Testis (tissue), 3 donors: ENCODE measurements around the gene LPAR1. TPM values are rescaled to one million over a fixed set of nuclear protein-coding genes. Genes with fewer than 3 reads are reported as not detected.

Experiments used
- DNase-seq: peaks from one replicate; pipeline ENCODE4 v3.0.0-alpha.2; 2019
- H3K27ac ChIP-seq, 2 donors: fragments of 200-600 bp; sonication (generic); one replicate each; pipeline ENCODE4 v1.5.1; 2019
- H3K27me3 ChIP-seq: fragments of 200-600 bp; sonication (generic); one replicate; pipeline ENCODE4 v1.5.1; 2019
- H3K36me3 ChIP-seq: fragments of 200-600 bp; sonication (generic); one replicate; pipeline ENCODE4 v1.5.1; 2017; ENCODE audit warnings: low read depth; ENCODE audit errors: missing control alignments
- H3K4me1 ChIP-seq: fragments of 200-600 bp; sonication (generic); one replicate; pipeline ENCODE4 v1.5.1; 2019
- H3K4me3 ChIP-seq, 2 donors: fragments of 200-600 bp; sonication (generic); one replicate each; pipeline ENCODE4 v1.5.1; 2017 to 2019
- H3K9me3 ChIP-seq: fragments of 200-600 bp; sonication (generic); one replicate; pipeline ENCODE4 v1.5.1; 2017
- POLR2A ChIP-seq: fragments of 450-650 bp; IDR thresholded peaks from one replicate; pipeline ENCODE4 v1.6.1; 2017; ENCODE audit warnings: antibody characterized with exemption, mild to moderate bottlenecking, moderate library complexity
- WGBS, 2 donors: methylation state at CpG; one replicate each; pipeline ENCODE4 v1.1.5; 2018; 5-methylcytosine and 5-hydroxymethylcytosine counted together
- intact Hi-C: fragments of 100-400 bp; cut with DNase I; formaldehyde crosslinking; loops from one replicate; pipeline ENCODE4 v1.15.1; 2023; ENCODE audit warnings: low total_unique reads
- polyA plus RNA-seq: library from polyadenylated mRNA; stranded (reverse); fragments of 350-450 nt; fragmentation: Illumina TruSeq; extraction: RNeasy Lipid Tissue Mini Kit (QIAGEN cat#74804); gene quantifications from one replicate; pipeline ENCODE4 v1.2.3, GENCODE V29; 2014; ENCODE audit warnings: low read depth, low replicate concordance; ENCODE audit not compliant: insufficient read depth
- total RNA-seq, 2 donors: library from RNA; depleted of rRNA; stranded (reverse); fragments of >200 nt; gene quantifications; one replicate each; pipeline ENCODE4 v1.2.3, GENCODE V29; 2016
- TF ChIP-seq, protein P1 (sequence below), 3 experiments: fragments of 450-650 bp in 2 of 3; fragments of 200-600 bp in 1 of 3; sonication (generic) in 1 of 3; IDR thresholded peaks; one replicate each; pipeline ENCODE4 v1.5.1; 2016 to 2019; ENCODE audit warnings: antibody characterized with exemption in 3 of 3, mild to moderate bottlenecking in 2 of 3, moderate library complexity in 1 of 3

The LPAR1 gene
- total and polyA plus RNA-seq, 3 donors from 2014 or later = 13.1 to 23.9 (median 19.5) TPM

DNA sequence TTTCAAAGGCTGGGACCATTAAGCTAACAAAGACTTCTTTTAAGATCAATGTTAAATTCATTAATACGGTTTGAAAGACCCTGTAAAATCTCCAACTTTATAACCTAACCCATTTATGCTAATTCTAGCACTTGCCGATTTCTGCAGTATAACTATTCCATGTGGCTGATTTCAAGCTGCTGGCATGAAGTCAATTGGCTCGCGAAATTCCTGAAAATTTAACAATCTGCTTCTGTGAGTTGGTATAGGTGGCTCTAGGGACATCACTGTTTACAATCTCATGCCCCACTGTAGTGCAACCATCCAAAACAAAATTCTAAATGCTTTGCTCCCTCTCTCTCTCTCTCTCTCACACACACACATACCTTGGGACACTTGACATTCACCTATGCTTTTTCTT is 70.2 kb downstream of the LPAR1 start:
- TF ChIP-seq POLR2A = no peak
- intact Hi-C loops = no loop called here
- no peaks in the 10 kb centered on the region for H3K4me1 ChIP-seq
- no peak for DNase-seq
- no peak overlapping the region for H3K27ac ChIP-seq
- H3K9me3 ChIP-seq = no peaks in the 10 kb centered on the region
- no peaks in the 10 kb centered on the region for H3K36me3 ChIP-seq
- no peaks in the 10 kb centered on the region for H3K27me3 ChIP-seq
- no peak overlapping the region for H3K4me3 ChIP-seq
- 60 to 71% methylated on average over 4 of the region's 4 CpGs for whole genome bisulfite sequencing, 2 donors

DNA sequence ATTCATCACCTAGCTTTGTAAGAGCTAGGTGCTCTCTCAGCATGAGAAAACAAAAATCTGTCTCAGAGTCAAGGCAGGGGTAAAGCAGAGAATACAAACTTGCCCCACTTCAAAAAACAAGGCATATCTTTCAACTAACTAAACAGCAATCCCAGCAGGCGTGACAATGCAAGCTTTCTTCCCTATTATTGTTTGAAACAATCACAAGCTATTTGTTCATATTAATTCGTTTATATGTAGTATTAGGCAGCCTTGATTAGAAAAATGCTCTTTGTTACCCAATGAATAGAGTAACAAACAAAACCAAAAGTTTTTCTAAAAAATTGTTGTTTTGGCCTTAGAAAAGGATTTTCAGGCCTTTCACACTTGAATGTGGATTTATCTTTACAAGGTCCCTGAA is 71.1 kb downstream of the LPAR1 start:
- no peak overlapping the region for H3K4me3 ChIP-seq
- H3K4me1 ChIP-seq = no peaks in the 10 kb centered on the region
- DNase-seq = no peak
- intact Hi-C loops = no loop called here
- no peaks in the 10 kb centered on the region for H3K36me3 ChIP-seq
- TF ChIP-seq, protein P1, sequence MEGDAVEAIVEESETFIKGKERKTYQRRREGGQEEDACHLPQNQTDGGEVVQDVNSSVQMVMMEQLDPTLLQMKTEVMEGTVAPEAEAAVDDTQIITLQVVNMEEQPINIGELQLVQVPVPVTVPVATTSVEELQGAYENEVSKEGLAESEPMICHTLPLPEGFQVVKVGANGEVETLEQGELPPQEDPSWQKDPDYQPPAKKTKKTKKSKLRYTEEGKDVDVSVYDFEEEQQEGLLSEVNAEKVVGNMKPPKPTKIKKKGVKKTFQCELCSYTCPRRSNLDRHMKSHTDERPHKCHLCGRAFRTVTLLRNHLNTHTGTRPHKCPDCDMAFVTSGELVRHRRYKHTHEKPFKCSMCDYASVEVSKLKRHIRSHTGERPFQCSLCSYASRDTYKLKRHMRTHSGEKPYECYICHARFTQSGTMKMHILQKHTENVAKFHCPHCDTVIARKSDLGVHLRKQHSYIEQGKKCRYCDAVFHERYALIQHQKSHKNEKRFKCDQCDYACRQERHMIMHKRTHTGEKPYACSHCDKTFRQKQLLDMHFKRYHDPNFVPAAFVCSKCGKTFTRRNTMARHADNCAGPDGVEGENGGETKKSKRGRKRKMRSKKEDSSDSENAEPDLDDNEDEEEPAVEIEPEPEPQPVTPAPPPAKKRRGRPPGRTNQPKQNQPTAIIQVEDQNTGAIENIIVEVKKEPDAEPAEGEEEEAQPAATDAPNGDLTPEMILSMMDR (IDR thresholded peaks at IDR 0.05) = no peak
- TF ChIP-seq POLR2A = no peak
- no peak overlapping the region for H3K27ac ChIP-seq
- H3K27me3 ChIP-seq = no peaks in the 10 kb centered on the region
- 81 to 88% methylated on average over 2 of the region's 2 CpGs for WGBS, 2 donors
- no peaks in the 10 kb centered on the region for H3K9me3 ChIP-seq

DNA sequence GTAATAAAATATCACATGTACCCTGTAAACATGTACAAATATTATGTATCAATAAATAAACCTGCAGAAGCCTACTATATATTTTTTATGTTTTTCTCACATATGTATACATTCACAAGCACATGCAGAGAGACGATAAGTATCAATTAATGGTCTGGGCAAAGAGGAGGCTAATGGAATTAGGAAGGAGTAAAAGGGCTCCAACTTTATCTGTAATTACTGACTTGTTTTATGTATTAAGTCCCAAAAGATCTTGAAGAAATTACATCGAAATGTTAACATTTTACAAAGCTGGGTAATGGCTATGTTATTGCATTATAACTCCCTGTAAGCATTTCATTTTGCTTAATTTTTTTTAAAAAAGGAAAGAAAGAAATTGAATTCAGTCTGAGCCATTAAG is 78.0 kb downstream of the LPAR1 start:
- no peak for DNase-seq
- Histone ChIP-seq H3K27me3 (no peaks in the 10 kb centered on the region), H3K27ac (no peak overlapping the region), H3K4me3 (no peak overlapping the region), H3K4me1 (no peaks in the 10 kb centered on the region), H3K9me3 (no peaks in the 10 kb centered on the region), H3K36me3 (no peaks in the 10 kb centered on the region)
- 76 to 77% methylated on average over 2 of the region's 2 CpGs for WGBS, 2 donors
- intact Hi-C loops = no loop called here
- TF ChIP-seq POLR2A = no peak
- TF ChIP-seq, protein P1 (IDR thresholded peaks at IDR 0.05) = no peak

DNA sequence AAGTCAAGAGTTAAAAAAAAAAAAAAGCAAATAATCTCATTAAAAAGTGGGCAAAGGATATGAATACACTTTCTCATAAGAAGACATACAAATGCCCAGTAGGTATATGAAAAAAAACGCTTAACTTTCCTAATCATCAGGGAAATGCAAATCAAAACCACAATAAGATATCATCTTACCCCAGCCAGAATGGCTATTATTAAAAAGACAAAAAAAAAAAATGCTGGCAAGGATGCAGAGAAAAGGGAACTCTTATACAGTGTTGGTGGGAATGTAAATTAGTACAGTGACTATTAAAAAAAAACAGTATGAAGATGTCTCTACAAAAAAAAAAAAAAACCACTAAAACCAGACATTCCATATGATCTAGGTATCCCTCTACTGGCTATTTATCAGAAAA is 79.4 kb downstream of the LPAR1 start:
- H3K4me1 ChIP-seq = no peaks in the 10 kb centered on the region
- H3K4me3 ChIP-seq = no peak overlapping the region
- DNase-seq = no peak
- no peak for TF ChIP-seq POLR2A
- TF ChIP-seq, protein P1 (IDR thresholded peaks at IDR 0.05) = no peak
- intact Hi-C loops = no loop called here
- H3K36me3 ChIP-seq = no peaks in the 10 kb centered on the region
- H3K27me3 ChIP-seq = no peaks in the 10 kb centered on the region
- H3K9me3 ChIP-seq = no peaks in the 10 kb centered on the region
- WGBS, 2 donors = 63 to 87% methylated on average over 1 of the region's 1 CpG
- no peak overlapping the region for H3K27ac ChIP-seq

DNA sequence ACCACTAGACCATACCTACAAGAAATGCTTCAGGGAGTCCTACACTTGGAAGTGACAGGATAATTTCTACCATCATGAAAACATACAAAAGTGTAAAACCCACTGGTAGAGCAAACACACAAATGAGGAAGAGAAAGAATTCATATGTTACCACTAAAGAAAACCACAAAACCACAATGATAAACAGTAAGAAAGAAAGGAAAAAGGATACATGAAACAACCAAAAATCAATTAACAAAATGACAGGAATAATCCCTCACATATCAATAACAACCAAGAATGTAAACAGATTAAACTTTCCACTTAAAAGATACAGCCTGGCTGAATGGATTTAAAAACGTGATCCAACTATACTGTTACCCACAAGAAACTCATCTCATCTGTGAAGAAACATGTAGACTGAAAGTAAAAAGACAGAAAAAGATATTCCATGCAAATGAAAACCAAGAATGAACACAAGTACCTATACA is 83.4 kb downstream of the LPAR1 start:
- TF ChIP-seq POLR2A = no peak
- TF ChIP-seq, protein P1 (IDR thresholded peaks at IDR 0.05) = no peak
- H3K9me3 ChIP-seq = no peaks in the 10 kb centered on the region
- no peaks in the 10 kb centered on the region for H3K36me3 ChIP-seq
- H3K4me3 ChIP-seq = no peak overlapping the region
- no peaks in the 10 kb centered on the region for H3K4me1 ChIP-seq
- no peak for DNase-seq
- 65 to 81% methylated on average over 1 of the region's 1 CpG for WGBS, 2 donors
- intact Hi-C loops = no loop called here
- H3K27me3 ChIP-seq = no peaks in the 10 kb centered on the region
- H3K27ac ChIP-seq = no peak overlapping the region
